ENCODE data around the gene GFOD2. TPM values are rescaled to one million over a fixed set of nuclear protein-coding genes. Genes with fewer than 3 reads are reported as not detected.

Gene GFOD2
- total and polyA plus RNA-seq, 2 experiments from 2014 or later = 19.3 to 34.3 TPM

GRCh38 chr16:67726106-67727034 lies 7.3 kb upstream of the GFOD2 start:
- H3K4me1 Mint-ChIP-seq = no peaks in the 10 kb centered on the region
- peaks cover 22% of the 10 kb centered on the region for H3K36me3 Mint-ChIP-seq (ENCODE audit: low read depth)
- H3K27ac Mint-ChIP-seq = no peak overlapping the region
- no peak overlapping the region for H3K4me3 Mint-ChIP-seq
- H3K27me3 ChIP-seq (ENCODE audit: insufficient read depth) = no peaks in the 10 kb centered on the region
- TF ChIP-seq EZH2 (IDR thresholded peaks at IDR 0.05; ENCODE audit: low read depth, unreplicated experiment) (no peak), STAT1 (IDR thresholded peaks at IDR 0.05; ENCODE audit: unreplicated experiment) (no peak), ZNF114 (CRISPR knock-in tag; IDR thresholded peaks at IDR 0.05) (no peak), EZH2phosphoT487 (IDR thresholded peaks at IDR 0.05; ENCODE audit: unreplicated experiment) (no peak), CREB1 (CRISPR knock-in tag; IDR thresholded peaks at IDR 0.05; ENCODE audit: low read depth) (no peak)
- TF ChIP-seq, protein P1, sequence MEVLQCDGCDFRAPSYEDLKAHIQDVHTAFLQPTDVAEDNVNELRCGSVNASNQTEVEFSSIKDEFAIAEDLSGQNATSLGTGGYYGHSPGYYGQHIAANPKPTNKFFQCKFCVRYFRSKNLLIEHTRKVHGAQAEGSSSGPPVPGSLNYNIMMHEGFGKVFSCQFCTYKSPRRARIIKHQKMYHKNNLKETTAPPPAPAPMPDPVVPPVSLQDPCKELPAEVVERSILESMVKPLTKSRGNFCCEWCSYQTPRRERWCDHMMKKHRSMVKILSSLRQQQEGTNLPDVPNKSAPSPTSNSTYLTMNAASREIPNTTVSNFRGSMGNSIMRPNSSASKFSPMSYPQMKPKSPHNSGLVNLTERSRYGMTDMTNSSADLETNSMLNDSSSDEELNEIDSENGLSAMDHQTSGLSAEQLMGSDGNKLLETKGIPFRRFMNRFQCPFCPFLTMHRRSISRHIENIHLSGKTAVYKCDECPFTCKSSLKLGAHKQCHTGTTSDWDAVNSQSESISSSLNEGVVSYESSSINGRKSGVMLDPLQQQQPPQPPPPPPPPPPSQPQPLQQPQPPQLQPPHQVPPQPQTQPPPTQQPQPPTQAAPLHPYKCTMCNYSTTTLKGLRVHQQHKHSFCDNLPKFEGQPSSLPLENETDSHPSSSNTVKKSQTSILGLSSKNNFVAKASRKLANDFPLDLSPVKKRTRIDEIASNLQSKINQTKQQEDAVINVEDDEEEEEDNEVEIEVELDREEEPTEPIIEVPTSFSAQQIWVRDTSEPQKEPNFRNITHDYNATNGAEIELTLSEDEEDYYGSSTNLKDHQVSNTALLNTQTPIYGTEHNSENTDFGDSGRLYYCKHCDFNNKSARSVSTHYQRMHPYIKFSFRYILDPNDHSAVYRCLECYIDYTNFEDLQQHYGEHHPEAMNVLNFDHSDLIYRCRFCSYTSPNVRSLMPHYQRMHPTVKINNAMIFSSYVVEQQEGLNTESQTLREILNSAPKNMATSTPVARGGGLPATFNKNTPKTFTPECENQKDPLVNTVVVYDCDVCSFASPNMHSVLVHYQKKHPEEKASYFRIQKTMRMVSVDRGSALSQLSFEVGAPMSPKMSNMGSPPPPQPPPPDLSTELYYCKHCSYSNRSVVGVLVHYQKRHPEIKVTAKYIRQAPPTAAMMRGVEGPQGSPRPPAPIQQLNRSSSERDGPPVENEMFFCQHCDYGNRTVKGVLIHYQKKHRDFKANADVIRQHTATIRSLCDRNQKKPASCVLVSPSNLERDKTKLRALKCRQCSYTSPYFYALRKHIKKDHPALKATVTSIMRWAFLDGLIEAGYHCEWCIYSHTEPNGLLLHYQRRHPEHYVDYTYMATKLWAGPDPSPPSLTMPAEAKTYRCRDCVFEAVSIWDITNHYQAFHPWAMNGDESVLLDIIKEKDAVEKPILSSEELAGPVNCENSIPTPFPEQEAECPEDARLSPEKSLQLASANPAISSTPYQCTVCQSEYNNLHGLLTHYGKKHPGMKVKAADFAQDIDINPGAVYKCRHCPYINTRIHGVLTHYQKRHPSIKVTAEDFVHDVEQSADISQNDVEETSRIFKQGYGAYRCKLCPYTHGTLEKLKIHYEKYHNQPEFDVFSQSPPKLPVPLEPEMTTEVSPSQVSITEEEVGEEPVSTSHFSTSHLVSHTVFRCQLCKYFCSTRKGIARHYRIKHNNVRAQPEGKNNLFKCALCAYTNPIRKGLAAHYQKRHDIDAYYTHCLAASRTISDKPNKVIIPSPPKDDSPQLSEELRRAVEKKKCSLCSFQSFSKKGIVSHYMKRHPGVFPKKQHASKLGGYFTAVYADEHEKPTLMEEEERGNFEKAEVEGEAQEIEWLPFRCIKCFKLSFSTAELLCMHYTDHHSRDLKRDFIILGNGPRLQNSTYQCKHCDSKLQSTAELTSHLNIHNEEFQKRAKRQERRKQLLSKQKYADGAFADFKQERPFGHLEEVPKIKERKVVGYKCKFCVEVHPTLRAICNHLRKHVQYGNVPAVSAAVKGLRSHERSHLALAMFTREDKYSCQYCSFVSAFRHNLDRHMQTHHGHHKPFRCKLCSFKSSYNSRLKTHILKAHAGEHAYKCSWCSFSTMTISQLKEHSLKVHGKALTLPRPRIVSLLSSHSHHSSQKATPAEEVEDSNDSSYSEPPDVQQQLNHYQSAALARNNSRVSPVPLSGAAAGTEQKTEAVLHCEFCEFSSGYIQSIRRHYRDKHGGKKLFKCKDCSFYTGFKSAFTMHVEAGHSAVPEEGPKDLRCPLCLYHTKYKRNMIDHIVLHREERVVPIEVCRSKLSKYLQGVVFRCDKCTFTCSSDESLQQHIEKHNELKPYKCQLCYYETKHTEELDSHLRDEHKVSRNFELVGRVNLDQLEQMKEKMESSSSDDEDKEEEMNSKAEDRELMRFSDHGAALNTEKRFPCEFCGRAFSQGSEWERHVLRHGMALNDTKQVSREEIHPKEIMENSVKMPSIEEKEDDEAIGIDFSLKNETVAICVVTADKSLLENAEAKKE (CRISPR knock-in tag; IDR thresholded peaks at IDR 0.05) = no peak
- TF ChIP-seq, protein P2, sequence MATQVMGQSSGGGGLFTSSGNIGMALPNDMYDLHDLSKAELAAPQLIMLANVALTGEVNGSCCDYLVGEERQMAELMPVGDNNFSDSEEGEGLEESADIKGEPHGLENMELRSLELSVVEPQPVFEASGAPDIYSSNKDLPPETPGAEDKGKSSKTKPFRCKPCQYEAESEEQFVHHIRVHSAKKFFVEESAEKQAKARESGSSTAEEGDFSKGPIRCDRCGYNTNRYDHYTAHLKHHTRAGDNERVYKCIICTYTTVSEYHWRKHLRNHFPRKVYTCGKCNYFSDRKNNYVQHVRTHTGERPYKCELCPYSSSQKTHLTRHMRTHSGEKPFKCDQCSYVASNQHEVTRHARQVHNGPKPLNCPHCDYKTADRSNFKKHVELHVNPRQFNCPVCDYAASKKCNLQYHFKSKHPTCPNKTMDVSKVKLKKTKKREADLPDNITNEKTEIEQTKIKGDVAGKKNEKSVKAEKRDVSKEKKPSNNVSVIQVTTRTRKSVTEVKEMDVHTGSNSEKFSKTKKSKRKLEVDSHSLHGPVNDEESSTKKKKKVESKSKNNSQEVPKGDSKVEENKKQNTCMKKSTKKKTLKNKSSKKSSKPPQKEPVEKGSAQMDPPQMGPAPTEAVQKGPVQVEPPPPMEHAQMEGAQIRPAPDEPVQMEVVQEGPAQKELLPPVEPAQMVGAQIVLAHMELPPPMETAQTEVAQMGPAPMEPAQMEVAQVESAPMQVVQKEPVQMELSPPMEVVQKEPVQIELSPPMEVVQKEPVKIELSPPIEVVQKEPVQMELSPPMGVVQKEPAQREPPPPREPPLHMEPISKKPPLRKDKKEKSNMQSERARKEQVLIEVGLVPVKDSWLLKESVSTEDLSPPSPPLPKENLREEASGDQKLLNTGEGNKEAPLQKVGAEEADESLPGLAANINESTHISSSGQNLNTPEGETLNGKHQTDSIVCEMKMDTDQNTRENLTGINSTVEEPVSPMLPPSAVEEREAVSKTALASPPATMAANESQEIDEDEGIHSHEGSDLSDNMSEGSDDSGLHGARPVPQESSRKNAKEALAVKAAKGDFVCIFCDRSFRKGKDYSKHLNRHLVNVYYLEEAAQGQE (IDR thresholded peaks at IDR 0.05; ENCODE audit: unreplicated experiment) = no peak
- TF ChIP-seq, protein P3, sequence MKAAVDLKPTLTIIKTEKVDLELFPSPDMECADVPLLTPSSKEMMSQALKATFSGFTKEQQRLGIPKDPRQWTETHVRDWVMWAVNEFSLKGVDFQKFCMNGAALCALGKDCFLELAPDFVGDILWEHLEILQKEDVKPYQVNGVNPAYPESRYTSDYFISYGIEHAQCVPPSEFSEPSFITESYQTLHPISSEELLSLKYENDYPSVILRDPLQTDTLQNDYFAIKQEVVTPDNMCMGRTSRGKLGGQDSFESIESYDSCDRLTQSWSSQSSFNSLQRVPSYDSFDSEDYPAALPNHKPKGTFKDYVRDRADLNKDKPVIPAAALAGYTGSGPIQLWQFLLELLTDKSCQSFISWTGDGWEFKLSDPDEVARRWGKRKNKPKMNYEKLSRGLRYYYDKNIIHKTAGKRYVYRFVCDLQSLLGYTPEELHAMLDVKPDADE (IDR thresholded peaks at IDR 0.05) = no peak
- H3K4me3 ChIP-seq = no peak overlapping the region
- no peaks in the 10 kb centered on the region for H3K9me2 ChIP-seq (ENCODE audit: insufficient read depth)
- H3F3A ChIP-seq (replicated peaks; ENCODE audit: low read depth) = no peaks in the 10 kb centered on the region
- H3K27me3 Mint-ChIP-seq (ENCODE audit: insufficient read depth, low read depth, poor library complexity) = peaks cover 9% of the 10 kb centered on the region
- H3K27ac ChIP-seq (ENCODE audit: low read depth) = no peak overlapping the region
- DNase-seq (ENCODE audit: low spot score) (no peak), ATAC-seq (no peak)
- H3K36me3 ChIP-seq (ENCODE audit: insufficient read depth) = no peaks in the 10 kb centered on the region
- no peaks in the 10 kb centered on the region; the same call in 1 of the 2 replicates for H4K20me1 ChIP-seq (replicated peaks; ENCODE audit: insufficient read depth)
- H3K4me2 ChIP-seq = no peak overlapping the region
- no peaks in the 10 kb centered on the region for H3K4me1 ChIP-seq (ENCODE audit: insufficient read depth)
- H3K79me2 ChIP-seq (replicated peaks; ENCODE audit: insufficient read depth) = no peaks in the 10 kb centered on the region
- no peak overlapping the region for H2AFZ ChIP-seq
- H3K9me3 Mint-ChIP-seq = no peaks in the 10 kb centered on the region

All from GM23338 (cell line).